Measurements from ENCODE around the gene NIPAL1.
A peak's percentile ranks its signal among the peaks of the same experiment; 100 is the strongest.

The NIPAL1 gene

GRCh38 chr4:48069026-48069425, 52.5 kb downstream of the NIPAL1 start:
- no peak for DNase-seq

GRCh38 chr4:48071191-48071590, 54.6 kb downstream of the NIPAL1 start:
- no peak for DNase-seq

GRCh38 chr4:48073567-48074103, 57.1 kb downstream of the NIPAL1 start:
- DNase-seq = no peak

- no peak for DNase-seq
Observed at GRCh38 chr4:48074657-48075056, 58.1 kb downstream of the NIPAL1 start.

- no peak for DNase-seq
Observed at GRCh38 chr4:48078425-48078824, 61.9 kb downstream of the NIPAL1 start.

- no peak for DNase-seq
Observed at GRCh38 chr4:48078862-48079655, 62.5 kb downstream of the NIPAL1 start.

- DNase-seq = peak; percentile 8
Observed at GRCh38 chr4:48079972-48080391, 63.4 kb downstream of the NIPAL1 start.

- peak; percentile 5 for DNase-seq
Observed at GRCh38 chr4:48081196-48081595, 64.6 kb downstream of the NIPAL1 start.

GRCh38 chr4:48082956-48083355, 66.4 kb downstream of the NIPAL1 start:
- no peak for DNase-seq

- DNase-seq = no peak
Observed at GRCh38 chr4:48085821-48086589, 69.4 kb downstream of the NIPAL1 start.
